HG02798 (cell line): ENCODE measurements around the gene NEU4.

Experiments used
- ATAC-seq: cut with Tn5 transposase; IDR thresholded peaks from one replicate; pipeline ENCODE4 v1.9.1; 2021; ENCODE audit warnings: mild to moderate bottlenecking; ENCODE audit not compliant: unreplicated experiment, poor library complexity

Gene NEU4

GRCh38 chr2:241849616-241850543 is 40.9 kb downstream of the NEU4 start:
- no peak for ATAC-seq

GRCh38 chr2:241850544-241851324 is 41.7 kb downstream of the NEU4 start:
- no peak for ATAC-seq

GRCh38 chr2:241851325-241852115 is 42.5 kb downstream of the NEU4 start:
- no peak for ATAC-seq

GRCh38 chr2:241852116-241852980 is 43.4 kb downstream of the NEU4 start:
- no peak for ATAC-seq

GRCh38 chr2:241852981-241853631 is 44.1 kb downstream of the NEU4 start:
- no peak for ATAC-seq

- ATAC-seq: no peak
These were observed 44.8 kb downstream of the NEU4 start for GRCh38 chr2:241853651-241854341.

GRCh38 chr2:241854342-241855244 is 45.6 kb downstream of the NEU4 start:
- ATAC-seq: no peak

- ATAC-seq: no peak
These were observed 46.4 kb downstream of the NEU4 start for GRCh38 chr2:241855245-241855887.

GRCh38 chr2:241855888-241856422 is 47.0 kb downstream of the NEU4 start:
- no peak for ATAC-seq

- no peak for ATAC-seq
These were observed 48.1 kb downstream of the NEU4 start for GRCh38 chr2:241857041-241857541.

- ATAC-seq: no peak
These were observed 48.7 kb downstream of the NEU4 start for GRCh38 chr2:241857572-241858121.

- ATAC-seq: peak; percentile 40
These were observed 49.4 kb downstream of the NEU4 start, which contains the start of gene PDCD1 for GRCh38 chr2:241858206-241859016. Gene PDCD1 (minus strand): TSS chr2:241858894. CDS start chr2:241858838, 56 bp downstream.

- ATAC-seq: peak; percentile 11
These were observed 50.0 kb downstream of the NEU4 start for GRCh38 chr2:241859017-241859435.

GRCh38 chr2:241859436-241860183 is 50.6 kb downstream of the NEU4 start:
- ATAC-seq: peak; percentile 32
